T1000 (cell line): Measurements from ENCODE around the gene CD52.
"Not testable (repeated sequence)": the region's sequence is repeated elsewhere in the genome, so short reads cannot be mapped to it uniquely, and the experiment has no call there.

ENCODE experiments used
- DNase-seq: peaks from one replicate; lab custom pipeline; 2025; ENCODE audit warnings: mixed read lengths; lab: John Stamatoyannopoulos, UW

The CD52 gene

GRCh38 chr1:26330276-26330675, 12.5 kb downstream of the CD52 start:
- DNase-seq: no peak

- DNase-seq: not testable (repeated sequence)
Measured at GRCh38 chr1:26333312-26333711, 15.6 kb downstream of the CD52 start.

GRCh38 chr1:26335774-26336476, 18.2 kb downstream of the CD52 start:
- DNase-seq: no peak

- DNase-seq: no peak
Measured at GRCh38 chr1:26336477-26337205, 18.9 kb downstream of the CD52 start.

GRCh38 chr1:26337206-26337535, 19.4 kb downstream of the CD52 start:
- no peak for DNase-seq

- no peak for DNase-seq
Measured at GRCh38 chr1:26337625-26338024, 19.9 kb downstream of the CD52 start.

- DNase-seq: no peak
Measured at GRCh38 chr1:26338670-26339069, 20.9 kb downstream of the CD52 start.

- DNase-seq: no peak
Measured at GRCh38 chr1:26340047-26340481, 22.3 kb downstream of the CD52 start.

GRCh38 chr1:26344147-26344920, 26.6 kb downstream of the CD52 start:
- no peak for DNase-seq

GRCh38 chr1:26345718-26346117, 28.0 kb downstream of the CD52 start:
- no peak for DNase-seq

GRCh38 chr1:26346274-26347033, 28.7 kb downstream of the CD52 start:
- no peak for DNase-seq

GRCh38 chr1:26349188-26349876, 31.6 kb downstream of the CD52 start:
- peak; percentile 65 for DNase-seq

- no peak for DNase-seq
Measured at GRCh38 chr1:26349877-26350244, 32.1 kb downstream of the CD52 start.

GRCh38 chr1:26350343-26350700, 32.6 kb downstream of the CD52 start:
- no peak for DNase-seq

GRCh38 chr1:26350701-26351589, 33.2 kb downstream of the CD52 start:
- DNase-seq: no peak

GRCh38 chr1:26351590-26352337, 34.0 kb downstream of the CD52 start:
- no peak for DNase-seq

GRCh38 chr1:26352338-26352679, 34.6 kb downstream of the CD52 start:
- no peak for DNase-seq

- DNase-seq: no peak
Measured at GRCh38 chr1:26353210-26353859, 35.6 kb downstream of the CD52 start.

GRCh38 chr1:26353976-26354820, 36.4 kb downstream of the CD52 start, which contains the start of gene CRYBG2:
CRYBG2 (minus strand) TSS chr1:26354130; CDS start chr1:26346657, 7,473 bp downstream.
- DNase-seq: no peak
